Liver (tissue), 9 donors: Measurements from ENCODE around the gene CGN. TPM values are rescaled to one million over a fixed set of nuclear protein-coding genes. Genes with fewer than 3 reads are reported as not detected.

ENCODE experiments used
- DNase-seq: peaks from one replicate; pipeline ENCODE4 v3.0.0-alpha.2; 2017; ENCODE audit warnings: low spot score
- H3K27ac ChIP-seq, 2 donors: one replicate each; pipeline ENCODE4 v1.7.0; 2013; ENCODE audit warnings: inconsistent platforms in 2 of 2, low read length in 2 of 2, control low read depth in 1 of 2, low read depth in 1 of 2, mild to moderate bottlenecking in 1 of 2
- H3K27me3 ChIP-seq, 4 donors: one replicate each; pipeline versions ENCODE4 v1.6.1 to v1.7.0; 2013; ENCODE audit warnings: low read length in 3 of 4, inconsistent platforms in 1 of 4, mild to moderate bottlenecking in 1 of 4, moderate library complexity in 1 of 4; ENCODE audit not compliant: control insufficient read depth in 4 of 4, insufficient read depth in 4 of 4
- H3K36me3 ChIP-seq, 4 donors: one replicate each; pipeline versions ENCODE4 v1.6.1 to v1.7.0; 2013; ENCODE audit warnings: low read length in 3 of 4, mild to moderate bottlenecking in 3 of 4, low read depth in 1 of 4, moderate library complexity in 1 of 4; ENCODE audit not compliant: control insufficient read depth in 4 of 4, insufficient read depth in 3 of 4
- H3K4me1 ChIP-seq, 4 donors: one replicate each; pipeline versions ENCODE4 v1.6.1 to v1.7.0; 2013; ENCODE audit warnings: low read length in 3 of 4, mild to moderate bottlenecking in 3 of 4, moderate library complexity in 1 of 4; ENCODE audit not compliant: control insufficient read depth in 4 of 4, insufficient read depth in 4 of 4
- H3K4me3 ChIP-seq, 3 donors: one replicate each; pipeline versions ENCODE4 v1.6.1 to v1.7.0; 2013; ENCODE audit warnings: low read length in 3 of 3, control low read depth in 1 of 3, low read depth in 1 of 3, mild to moderate bottlenecking in 1 of 3
- H3K9ac ChIP-seq, 2 donors: one replicate each; pipeline ENCODE4 v1.7.0; 2013; ENCODE audit warnings: low read length in 2 of 2, mild to moderate bottlenecking in 2 of 2, moderate library complexity in 2 of 2, control low read depth in 1 of 2, low read depth in 1 of 2
- H3K9me3 ChIP-seq, 4 donors: one replicate each; pipeline versions ENCODE4 v1.6.1 to v1.7.0; 2013; ENCODE audit warnings: low read length in 3 of 4; ENCODE audit not compliant: control insufficient read depth in 4 of 4
- EGR1 ChIP-seq, 2 donors: IDR thresholded peaks; 2 replicates each; pipeline ENCODE4 v1.6.1; 2016 to 2018; ENCODE audit warnings: antibody characterized with exemption in 2 of 2, low read depth in 2 of 2
- FOXA1 ChIP-seq: IDR thresholded peaks from 2 replicates; pipeline ENCODE4 v1.6.1; 2016; ENCODE audit warnings: antibody characterized with exemption
- FOXA2 ChIP-seq: IDR thresholded peaks from 2 replicates; pipeline ENCODE4 v1.6.1; 2016; ENCODE audit warnings: antibody characterized with exemption
- GABPA ChIP-seq, 2 donors: IDR thresholded peaks in 1 of 2; conservative IDR thresholded peaks in 1 of 2; 2 replicates each; pipeline ENCODE4 v1.6.1; 2016; ENCODE audit warnings: antibody characterized with exemption in 2 of 2, mild to moderate bottlenecking in 1 of 2, moderate library complexity in 1 of 2
- HNF4A ChIP-seq, 2 donors: conservative IDR thresholded peaks; 2 replicates each; pipeline ENCODE4 v1.6.1; 2016; ENCODE audit warnings: antibody characterized with exemption in 2 of 2, mild to moderate bottlenecking in 2 of 2
- HNF4G ChIP-seq: IDR thresholded peaks from 2 replicates; pipeline ENCODE4 v1.6.1; 2016; ENCODE audit warnings: antibody characterized with exemption
- JUND ChIP-seq, 2 donors: IDR thresholded peaks; 2 replicates each; pipeline ENCODE4 v1.6.1; 2016; ENCODE audit warnings: antibody characterized with exemption in 2 of 2
- MAX ChIP-seq: IDR thresholded peaks from 2 replicates; pipeline ENCODE4 v1.6.1; 2016; ENCODE audit warnings: antibody characterized with exemption
- NR2F2 ChIP-seq: IDR thresholded peaks from 2 replicates; pipeline ENCODE4 v1.6.1; 2016; ENCODE audit warnings: antibody characterized with exemption
- RAD21 ChIP-seq, 2 donors: IDR thresholded peaks; 2 replicates each; pipeline ENCODE4 v1.6.1; 2016; ENCODE audit warnings: antibody characterized with exemption in 2 of 2, mild to moderate bottlenecking in 2 of 2
- REST ChIP-seq: IDR thresholded peaks from 2 replicates; pipeline ENCODE4 v1.6.1; 2016; ENCODE audit warnings: antibody characterized with exemption, mild to moderate bottlenecking
- RXRA ChIP-seq, 2 donors: IDR thresholded peaks; 2 replicates each; pipeline ENCODE4 v1.6.1; 2017 to 2018; ENCODE audit warnings: antibody characterized with exemption in 2 of 2, mild to moderate bottlenecking in 1 of 2
- SP1 ChIP-seq: IDR thresholded peaks from 2 replicates; pipeline ENCODE4 v1.6.1; 2018; ENCODE audit warnings: antibody characterized with exemption, mild to moderate bottlenecking
- TAF1 ChIP-seq: conservative IDR thresholded peaks from 2 replicates; pipeline ENCODE4 v1.6.1; 2016; ENCODE audit warnings: antibody characterized with exemption, mild to moderate bottlenecking
- ZBTB33 ChIP-seq: IDR thresholded peaks from 2 replicates; pipeline ENCODE4 v1.6.1; 2016; ENCODE audit warnings: antibody characterized with exemption
- WGBS: extraction: QIAGEN DNeasy Blood & Tissue Kit; methylation state at CpG from one replicate; pipeline ENCODE4 v1.1.7; 2013; 5-methylcytosine and 5-hydroxymethylcytosine counted together
- polyA plus RNA-seq, 2 donors: library from polyadenylated mRNA; stranded (reverse) in 1 of 2; unstranded in 1 of 2; fragments of 200-250 nt in 1 of 2; fragments of >200 nt in 1 of 2; fragmentation: Nextera tagmentation in 1 of 2; extraction: Ambion mirVana in 1 of 2; gene quantifications; one replicate each; pipeline versions ENCODE4 v1.2.1 to v1.2.3, GENCODE V29; 2013 to 2015
- total RNA-seq, 2 donors: library from RNA; depleted of rRNA; stranded (reverse); fragments of >200 nt; gene quantifications; one replicate each; pipeline ENCODE4 v1.2.3, GENCODE V29; 2014
- TF ChIP-seq, protein P1 (sequence below): IDR thresholded peaks from 2 replicates; pipeline ENCODE4 v1.6.1; 2016; ENCODE audit warnings: antibody characterized with exemption
- TF ChIP-seq, protein P2 (sequence below): fragments of 150-350 bp; IDR thresholded peaks from 2 replicates; pipeline ENCODE4 v1.5.1; 2017; ENCODE audit warnings: improper control_type of control experiment, low read depth, low read length; ENCODE audit not compliant: missing input control
- donor health status: healthy.
- donor health status: healthy.
- donor health status: healthy.
- donor health status: healthy.
- donor health status: healthy.

The CGN gene
- total and polyA plus RNA-seq, 4 donors = 16.9 to 48.9 (median 19.4) TPM

DNA sequence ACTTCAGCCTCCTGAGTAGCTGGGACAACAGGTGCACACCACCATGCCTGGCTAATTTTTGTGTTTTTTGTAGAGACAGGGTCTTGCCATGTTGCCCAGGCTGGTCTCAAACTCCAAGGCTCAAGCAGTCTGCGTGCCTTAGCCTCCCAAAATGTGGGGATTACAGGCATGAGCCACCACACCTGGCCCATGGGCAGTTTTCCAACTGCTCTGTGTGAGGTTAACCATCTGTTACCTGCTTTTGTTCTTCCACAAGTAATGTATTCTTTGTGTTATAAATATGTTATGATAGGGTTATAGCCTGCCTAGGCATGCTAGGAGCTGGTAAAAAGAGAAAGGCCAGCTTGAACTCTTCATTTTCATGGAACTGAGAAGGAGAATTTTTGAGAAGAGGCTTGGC, 59.6 kb downstream of the CGN start:
- H3K36me3 ChIP-seq = peaks cover 0 to 14% (median 4%) of the 10 kb centered on the region in 4 donors
- WGBS = 80% methylated on average over 1 of the region's 1 CpG
- no peaks in the 10 kb centered on the region for H3K9me3 ChIP-seq
- no peak overlapping the region for H3K27ac ChIP-seq
- peaks cover 0 to 12% (median 6%) of the 10 kb centered on the region in 4 donors for H3K4me1 ChIP-seq
- TF ChIP-seq SP1 (no peak), HNF4G (no peak), FOXA2 (no peak), ZBTB33 (no peak), HNF4A (conservative IDR thresholded peaks at IDR 0.05) (no peak), RXRA (IDR thresholded peaks at IDR 0.05) (no peak), TAF1 (no peak), RAD21 (IDR thresholded peaks at IDR 0.05) (no peak)
- TF ChIP-seq, protein P1, sequence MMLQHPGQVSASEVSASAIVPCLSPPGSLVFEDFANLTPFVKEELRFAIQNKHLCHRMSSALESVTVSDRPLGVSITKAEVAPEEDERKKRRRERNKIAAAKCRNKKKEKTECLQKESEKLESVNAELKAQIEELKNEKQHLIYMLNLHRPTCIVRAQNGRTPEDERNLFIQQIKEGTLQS = no peak
- TF ChIP-seq, protein P2, sequence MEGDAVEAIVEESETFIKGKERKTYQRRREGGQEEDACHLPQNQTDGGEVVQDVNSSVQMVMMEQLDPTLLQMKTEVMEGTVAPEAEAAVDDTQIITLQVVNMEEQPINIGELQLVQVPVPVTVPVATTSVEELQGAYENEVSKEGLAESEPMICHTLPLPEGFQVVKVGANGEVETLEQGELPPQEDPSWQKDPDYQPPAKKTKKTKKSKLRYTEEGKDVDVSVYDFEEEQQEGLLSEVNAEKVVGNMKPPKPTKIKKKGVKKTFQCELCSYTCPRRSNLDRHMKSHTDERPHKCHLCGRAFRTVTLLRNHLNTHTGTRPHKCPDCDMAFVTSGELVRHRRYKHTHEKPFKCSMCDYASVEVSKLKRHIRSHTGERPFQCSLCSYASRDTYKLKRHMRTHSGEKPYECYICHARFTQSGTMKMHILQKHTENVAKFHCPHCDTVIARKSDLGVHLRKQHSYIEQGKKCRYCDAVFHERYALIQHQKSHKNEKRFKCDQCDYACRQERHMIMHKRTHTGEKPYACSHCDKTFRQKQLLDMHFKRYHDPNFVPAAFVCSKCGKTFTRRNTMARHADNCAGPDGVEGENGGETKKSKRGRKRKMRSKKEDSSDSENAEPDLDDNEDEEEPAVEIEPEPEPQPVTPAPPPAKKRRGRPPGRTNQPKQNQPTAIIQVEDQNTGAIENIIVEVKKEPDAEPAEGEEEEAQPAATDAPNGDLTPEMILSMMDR = no peak
- H3K27me3 ChIP-seq = no peaks in the 10 kb centered on the region
- DNase-seq = no peak
- no peak overlapping the region for H3K9ac ChIP-seq
- H3K4me3 ChIP-seq = no peak overlapping the region

DNA sequence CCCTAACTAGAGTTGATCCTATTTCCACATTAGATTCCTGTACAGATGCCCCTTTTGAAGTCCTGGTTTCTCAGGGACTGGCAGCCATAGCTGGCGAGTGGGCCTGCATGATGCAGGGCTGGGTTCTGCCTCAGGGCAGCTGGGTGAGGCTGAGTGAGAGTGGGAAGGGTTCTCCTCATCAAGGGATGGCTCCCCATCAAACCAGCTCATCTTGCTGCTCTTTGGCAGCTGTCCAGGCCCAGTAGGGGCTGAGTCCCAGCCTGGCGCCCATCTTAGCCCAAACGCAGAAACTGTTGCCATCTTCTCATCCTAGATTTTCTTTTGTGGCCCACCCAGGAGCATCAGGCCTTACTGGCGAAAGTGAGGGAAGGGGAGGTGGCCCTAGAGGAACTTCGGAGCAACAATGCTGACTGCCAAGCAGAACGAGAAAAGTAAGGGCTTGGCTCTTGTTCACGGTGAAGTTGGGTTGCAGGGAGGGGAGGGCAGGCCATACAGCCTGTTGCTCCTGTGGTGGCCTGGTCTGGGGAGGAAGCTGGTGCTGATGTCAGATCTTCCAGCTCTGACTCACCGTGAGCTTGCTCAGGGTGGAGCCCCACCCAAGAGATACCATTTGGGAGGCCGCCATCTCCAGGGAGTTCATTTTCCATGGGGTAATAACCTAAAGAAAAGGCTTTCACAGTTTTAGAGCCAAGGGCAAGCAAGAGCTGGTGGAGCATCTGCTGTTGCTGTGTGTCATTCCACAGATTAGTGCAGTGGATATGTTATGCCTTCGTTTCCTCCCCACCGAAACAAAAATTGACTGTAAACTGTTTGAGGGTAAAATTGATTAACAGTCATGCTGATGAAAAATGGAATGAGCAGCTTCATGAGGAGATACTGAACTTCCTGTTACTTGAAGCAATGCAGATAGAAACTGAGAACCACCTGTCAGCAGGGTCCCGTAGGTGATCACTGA, 63.7 kb downstream of the CGN start:
- Histone ChIP-seq H3K4me3 (no peak overlapping the region), H3K4me1 (peaks cover 0 to 5% (median 4%) of the 10 kb centered on the region in 4 donors), H3K27ac (no peak overlapping the region), H3K9me3 (no peaks in the 10 kb centered on the region), H3K36me3 (peaks cover 0 to 17% (median 6%) of the 10 kb centered on the region in 4 donors), H3K27me3 (no peaks in the 10 kb centered on the region), H3K9ac (no peak overlapping the region)
- WGBS = 93% methylated on average over 12 of the region's 12 CpGs
- no peak for DNase-seq
- TF ChIP-seq TAF1 = no peak
- TF ChIP-seq REST = no peak
- no peak for TF ChIP-seq SP1
- TF ChIP-seq GABPA (IDR thresholded peaks at IDR 0.05 in 1 of 2, conservative IDR thresholded peaks at IDR 0.05 in 1 of 2) = no peak
- no peak for TF ChIP-seq MAX
- TF ChIP-seq NR2F2 = no peak
- no peak for TF ChIP-seq RXRA (IDR thresholded peaks at IDR 0.05)
- TF ChIP-seq EGR1 (IDR thresholded peaks at IDR 0.05; ENCODE audit: low read depth in 2 of 2) = no peak
- TF ChIP-seq, protein P2 = no peak
- TF ChIP-seq, protein P1 = no peak
- no peak for TF ChIP-seq HNF4A (conservative IDR thresholded peaks at IDR 0.05)
- TF ChIP-seq JUND (IDR thresholded peaks at IDR 0.05) = no peak
- no peak for TF ChIP-seq FOXA1
- no peak for TF ChIP-seq RAD21 (IDR thresholded peaks at IDR 0.05)
- no peak for TF ChIP-seq ZBTB33
